ENCODE data around the gene SNRK.

GRCh38 chr3:43394041-43394554 is 107.8 kb downstream of the SNRK start:
- TF ChIP-seq POLR2A (IDR thresholded peaks at IDR 0.05; ENCODE audit: low read depth, low read length) (no peak), TAF1 (IDR thresholded peaks at IDR 0.05; ENCODE audit: borderline replicate concordance, low read depth, low read length) (no peak)

All from GM12892 (cell line).